Keratinocyte (primary cell): ENCODE measurements around the gene FRS3. TPM values are rescaled to one million over a fixed set of nuclear protein-coding genes. Genes with fewer than 3 reads are reported as not detected.
A peak's percentile ranks its signal among the peaks of the same experiment; 100 is the strongest.

Experiments
- DNase-seq: peaks from one replicate; pipeline ENCODE4 v3.0.0-alpha.2; 2011; ENCODE audit warnings: low read depth, missing footprints, low spot score
- FAIRE-seq: peaks from 2 replicates; lab custom pipeline; 2011; peaks lifted over from hg19 to GRCh38; lab: Jason Lieb, UNC
- H2AFZ ChIP-seq: 2 replicates; pipeline ENCODE4 v1.6.0; 2012; ENCODE audit warnings: low read length, control low read depth, inconsistent platforms; ENCODE audit not compliant: control insufficient read depth
- H3K27ac ChIP-seq: 2 replicates; pipeline ENCODE4 v1.5.1; 2011; ENCODE audit warnings: low read length; ENCODE audit not compliant: control insufficient read depth, insufficient read depth
- H3K27me3 ChIP-seq: 3 replicates; pipeline ENCODE4 v1.6.0; 2011; ENCODE audit warnings: low read length; ENCODE audit not compliant: control insufficient read depth, insufficient read depth; ENCODE audit errors: extremely low read depth
- H3K36me3 ChIP-seq, 2 experiments: 2 replicates in 1 of 2; 3 replicates in 1 of 2; pipeline ENCODE4 v1.5.1; 2011; ENCODE audit warnings: low read length in 2 of 2, mild to moderate bottlenecking in 1 of 2; ENCODE audit not compliant: control insufficient read depth in 2 of 2, insufficient read depth in 2 of 2; ENCODE audit errors: extremely low read depth in 1 of 2
- H3K4me1 ChIP-seq: 3 replicates; pipeline ENCODE4 v1.5.1; 2011; ENCODE audit warnings: low read length; ENCODE audit not compliant: control insufficient read depth, insufficient read depth; ENCODE audit errors: extremely low read depth
- H3K4me2 ChIP-seq: 3 replicates; pipeline ENCODE4 v1.6.0; 2011; ENCODE audit warnings: low read depth, low read length; ENCODE audit not compliant: control insufficient read depth, insufficient read depth; ENCODE audit errors: extremely low read depth
- H3K4me3 ChIP-seq, 3 experiments: fragments of 200-600 bp in 1 of 3; sonication (generic) in 1 of 3; 2 replicates in 2 of 3; 3 replicates in 1 of 3; pipeline ENCODE4 v1.5.1; 2011 to 2016; ENCODE audit warnings: low read length in 3 of 3, mild to moderate bottlenecking in 3 of 3, control low read depth in 2 of 3, inconsistent platforms in 1 of 3, low read depth in 1 of 3, mixed read lengths in 1 of 3, mixed run types in 1 of 3, moderate library complexity in 1 of 3; ENCODE audit not compliant: control insufficient read depth in 2 of 3, insufficient read depth in 2 of 3; ENCODE audit errors: extremely low read depth in 1 of 3
- H3K79me2 ChIP-seq: 2 replicates; pipeline ENCODE4 v1.6.0; 2012; ENCODE audit warnings: low read length; ENCODE audit not compliant: control insufficient read depth, insufficient read depth
- H3K9ac ChIP-seq: 3 replicates; pipeline ENCODE4 v1.6.0; 2011; ENCODE audit warnings: low read length; ENCODE audit not compliant: control insufficient read depth, insufficient read depth; ENCODE audit errors: extremely low read depth
- H3K9me1 ChIP-seq: 3 replicates; pipeline ENCODE4 v1.6.0; 2011; ENCODE audit warnings: low read length; ENCODE audit not compliant: control insufficient read depth, insufficient read depth; ENCODE audit errors: extremely low read depth
- H3K9me3 ChIP-seq: 2 replicates; pipeline ENCODE4 v1.5.1; 2012; ENCODE audit warnings: low read depth, low read length; ENCODE audit not compliant: control insufficient read depth
- H4K20me1 ChIP-seq: 3 replicates; pipeline ENCODE4 v1.6.0; 2011; ENCODE audit warnings: low read length; ENCODE audit not compliant: control insufficient read depth, insufficient read depth; ENCODE audit errors: extremely low read depth
- EZH2 ChIP-seq: IDR thresholded peaks from one replicate; pipeline ENCODE4 v1.6.1; 2012; ENCODE audit warnings: inconsistent platforms, mild to moderate bottlenecking, low read length, moderate library complexity
- dilution Hi-C: fragments of 300-500 bp; cut with MboI; formaldehyde crosslinking; loops from one replicate; pipeline ENCODE4 v1.7.0; 2020; ENCODE audit warnings: low sequenced_read_pairs; ENCODE audit not compliant: extremely low pct_ligation_motif_present
- polyA plus RNA-seq, 5 experiments: library from polyadenylated mRNA; depleted of rRNA in 3 of 5; stranded (reverse) in 3 of 5; stranded (forward) in 1 of 5; unstranded in 1 of 5; fragments of >200 nt; gene quantifications; 1 replicate in 1 of 5; 2 replicates in 3 of 5; 3 replicates in 1 of 5; pipeline versions ENCODE4 v1.2.1 to v1.2.3, GENCODE V29; 2011 to 2012; ENCODE audit warnings: missing spikeins in 2 of 5, low read depth in 1 of 5, low replicate concordance in 1 of 5
- TF ChIP-seq, protein P1 (sequence below), 3 experiments: IDR thresholded peaks in 1 of 3; conservative IDR thresholded peaks in 1 of 3; optimal IDR thresholded peaks in 1 of 3; 2 replicates in 2 of 3; 3 replicates in 1 of 3; pipeline versions ENCODE3 to v1.5.1; 2011; ENCODE audit warnings: low read length in 3 of 3, mild to moderate bottlenecking in 3 of 3, moderate library complexity in 2 of 3, control low read depth in 1 of 3, inconsistent platforms in 1 of 3; ENCODE audit not compliant: insufficient read depth in 2 of 3; ENCODE audit errors: extremely low read depth in 1 of 3

Gene FRS3
- polyA plus RNA-seq, 1 donor (not counting 4 experiments of a cell fraction or from before 2014, with no cell fraction given), result 2.0 TPM

DNA sequence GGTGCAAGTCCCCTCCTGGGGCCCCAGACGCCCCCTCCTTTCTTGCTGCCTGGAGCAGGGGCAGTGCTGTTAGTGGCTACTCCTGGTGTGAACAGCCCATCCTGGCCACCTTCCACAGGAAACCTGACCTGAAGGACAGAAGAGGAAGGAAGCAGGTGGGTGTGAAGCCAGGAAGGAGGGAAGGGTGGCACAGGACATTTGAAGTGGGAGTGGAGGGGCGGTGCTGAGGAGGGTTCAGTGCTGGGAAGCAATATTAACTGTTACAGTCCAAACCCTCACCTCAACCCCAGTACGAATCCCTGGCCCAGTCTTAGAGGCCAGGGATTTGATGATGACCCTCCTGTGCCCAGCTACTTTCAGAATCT lies 1.6 kb upstream of the FRS3 start:
- Histone ChIP-seq H3K27me3 (no peaks in the 10 kb centered on the region), H3K4me1 (peaks cover 35% of the 10 kb centered on the region), H3K36me3 (peaks cover 2 to 6% of the 10 kb centered on the region in 2 experiments), H3K4me2 (peak overlapping the region; percentile 87), H2AFZ (no peak overlapping the region), H3K79me2 (no peaks in the 10 kb centered on the region), H3K4me3 (peak overlapping the region in 1 of 3 experiments; percentile 67), H3K9ac (no peak overlapping the region), H3K9me1 (no peaks in the 10 kb centered on the region), H3K27ac (no peak overlapping the region), H3K9me3 (no peaks in the 10 kb centered on the region), H4K20me1 (no peaks in the 10 kb centered on the region)
- FAIRE-seq, result no peak
- no peak for DNase-seq
- TF ChIP-seq, protein P1, sequence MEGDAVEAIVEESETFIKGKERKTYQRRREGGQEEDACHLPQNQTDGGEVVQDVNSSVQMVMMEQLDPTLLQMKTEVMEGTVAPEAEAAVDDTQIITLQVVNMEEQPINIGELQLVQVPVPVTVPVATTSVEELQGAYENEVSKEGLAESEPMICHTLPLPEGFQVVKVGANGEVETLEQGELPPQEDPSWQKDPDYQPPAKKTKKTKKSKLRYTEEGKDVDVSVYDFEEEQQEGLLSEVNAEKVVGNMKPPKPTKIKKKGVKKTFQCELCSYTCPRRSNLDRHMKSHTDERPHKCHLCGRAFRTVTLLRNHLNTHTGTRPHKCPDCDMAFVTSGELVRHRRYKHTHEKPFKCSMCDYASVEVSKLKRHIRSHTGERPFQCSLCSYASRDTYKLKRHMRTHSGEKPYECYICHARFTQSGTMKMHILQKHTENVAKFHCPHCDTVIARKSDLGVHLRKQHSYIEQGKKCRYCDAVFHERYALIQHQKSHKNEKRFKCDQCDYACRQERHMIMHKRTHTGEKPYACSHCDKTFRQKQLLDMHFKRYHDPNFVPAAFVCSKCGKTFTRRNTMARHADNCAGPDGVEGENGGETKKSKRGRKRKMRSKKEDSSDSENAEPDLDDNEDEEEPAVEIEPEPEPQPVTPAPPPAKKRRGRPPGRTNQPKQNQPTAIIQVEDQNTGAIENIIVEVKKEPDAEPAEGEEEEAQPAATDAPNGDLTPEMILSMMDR (optimal IDR thresholded peaks at IDR 0.05 in 1 of 3, IDR thresholded peaks at IDR 0.05 in 1 of 3, conservative IDR thresholded peaks at IDR 0.05 in 1 of 3; ENCODE audit: extremely low read depth in 1 of 3, insufficient read depth in 2 of 3, low read length in 3 of 3), result no peak
- dilution Hi-C loops, result no loop called here

DNA sequence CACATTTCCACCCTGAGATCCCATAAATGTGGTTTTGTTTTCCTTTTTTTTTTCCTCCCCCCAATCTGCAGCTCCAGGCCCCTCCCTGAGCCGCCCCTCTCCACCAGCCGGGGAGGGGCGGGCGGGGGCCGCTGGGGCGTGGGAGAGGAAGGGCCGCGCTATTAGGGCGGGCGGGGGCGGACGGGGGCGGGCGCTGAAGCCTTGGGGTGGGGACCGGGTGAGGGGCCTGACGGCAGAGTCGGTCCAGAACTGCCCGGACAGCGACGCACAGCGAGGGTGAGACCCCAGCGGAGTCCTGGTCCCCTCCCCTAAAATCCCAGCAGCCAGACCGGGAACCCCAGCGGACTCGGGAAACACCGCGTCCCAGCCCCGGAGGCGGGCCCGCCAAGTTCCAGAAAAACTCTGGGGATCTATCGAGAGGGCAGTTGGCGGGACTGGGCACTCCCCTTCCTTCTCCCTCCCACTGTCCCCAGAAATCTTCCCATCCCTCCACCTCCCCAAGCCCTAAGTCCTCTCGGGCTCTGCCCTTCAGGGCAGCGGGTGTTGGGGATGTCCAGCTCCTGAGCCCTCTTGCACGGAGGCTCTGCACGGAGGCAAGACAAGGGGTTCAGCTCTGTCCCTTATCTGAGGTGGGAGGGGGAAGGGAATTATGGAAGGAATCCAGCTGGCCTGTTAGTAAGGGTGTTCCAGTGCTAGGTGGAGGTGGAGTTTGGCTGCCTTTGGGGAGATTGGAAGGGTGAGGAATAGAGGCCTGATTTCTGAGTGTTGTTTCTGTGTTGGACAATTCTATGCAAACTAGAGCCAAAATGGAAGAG lies 1.1 kb upstream of the FRS3 start, which contains the start of gene PRICKLE4:
Gene PRICKLE4 (plus strand): TSS at position 232 of the 815 bp plus-strand sequence. CDS start 2,692 bp downstream, outside the sequence.
- Histone ChIP-seq H4K20me1 (no peaks in the 10 kb centered on the region), H3K4me2 (peak within 1 kb of the TSS; percentile 87), H3K79me2 (no peaks in the 10 kb centered on the region), H3K36me3 (peaks cover 2 to 6% of the 10 kb centered on the region in 2 experiments), H3K27ac (no peak within 1 kb of the TSS), H3K4me3 (peak within 1 kb of the TSS; percentile 56 to 79 (median 67)), H3K4me1 (peaks cover 31% of the 10 kb centered on the region), H2AFZ (peak within 1 kb of the TSS; percentile 61), H3K9ac (peak within 1 kb of the TSS; percentile 66), H3K9me1 (no peaks in the 10 kb centered on the region), H3K27me3 (no peaks in the 10 kb centered on the region), H3K9me3 (no peaks in the 10 kb centered on the region)
- TF ChIP-seq, protein P1 (optimal IDR thresholded peaks at IDR 0.05 in 1 of 3, IDR thresholded peaks at IDR 0.05 in 1 of 3, conservative IDR thresholded peaks at IDR 0.05 in 1 of 3; ENCODE audit: extremely low read depth in 1 of 3, insufficient read depth in 2 of 3, low read length in 3 of 3), result no peak
- no peak for TF ChIP-seq EZH2
- DNase-seq (no peak), FAIRE-seq (no peak)
- dilution Hi-C loops, result no loop called here
